ENCODE data around the gene BCAS1.

The BCAS1 gene

GRCh38 chr20:53957451-53958172, 112.8 kb downstream of the BCAS1 start:
- no peak for DNase-seq

GRCh38 chr20:53956013-53956715, 114.2 kb downstream of the BCAS1 start:
- no peak for DNase-seq

GRCh38 chr20:53954723-53955658, 115.4 kb downstream of the BCAS1 start:
- DNase-seq = no peak

GRCh38 chr20:53952528-53953096, 117.8 kb downstream of the BCAS1 start:
- DNase-seq = no peak

- no peak for DNase-seq
Measured at GRCh38 chr20:53950578-53950977, 119.8 kb downstream of the BCAS1 start.

- no peak for DNase-seq
Measured at GRCh38 chr20:53950031-53950430, 120.4 kb downstream of the BCAS1 start.

GRCh38 chr20:53949319-53949839, 121.0 kb downstream of the BCAS1 start:
- DNase-seq = peak; percentile 70

- no peak for DNase-seq
Measured at GRCh38 chr20:53948383-53949318, 121.7 kb downstream of the BCAS1 start.

- no peak for DNase-seq
Measured at GRCh38 chr20:53947501-53948195, 122.7 kb downstream of the BCAS1 start.

- DNase-seq = no peak
Measured at GRCh38 chr20:53946106-53946505, 124.3 kb downstream of the BCAS1 start.

GRCh38 chr20:53945478-53945877, 124.9 kb downstream of the BCAS1 start:
- no peak for DNase-seq

- DNase-seq = no peak
Measured at GRCh38 chr20:53944796-53945195, 125.6 kb downstream of the BCAS1 start.

- peak; percentile 8 for DNase-seq
Measured at GRCh38 chr20:53943522-53944291, 126.7 kb downstream of the BCAS1 start.

- DNase-seq = no peak
Measured at GRCh38 chr20:53942973-53943372, 127.4 kb downstream of the BCAS1 start.

GRCh38 chr20:53942472-53942816, 128.0 kb downstream of the BCAS1 start:
- no peak for DNase-seq

GRCh38 chr20:53941680-53942471, 128.5 kb downstream of the BCAS1 start:
- DNase-seq = peak; percentile 32

GRCh38 chr20:53940907-53941545, 129.4 kb downstream of the BCAS1 start:
- peak; percentile 71 for DNase-seq

GRCh38 chr20:53940360-53940702, 130.1 kb downstream of the BCAS1 start:
- DNase-seq = no peak

Measured in kidney glomerular epithelial cell (primary cell).